HG03378 (cell line): Measurements from ENCODE around the gene FAM120A.
"Not testable (repeated sequence)": the region's sequence is repeated elsewhere in the genome, so short reads cannot be mapped to it uniquely, and the experiment has no call there.

Experiments used
- ATAC-seq: cut with Tn5 transposase; IDR thresholded peaks from one replicate; pipeline ENCODE4 v1.9.1; 2021; ENCODE audit warnings: mild to moderate bottlenecking, moderate library complexity; ENCODE audit not compliant: unreplicated experiment

The FAM120A gene

DNA sequence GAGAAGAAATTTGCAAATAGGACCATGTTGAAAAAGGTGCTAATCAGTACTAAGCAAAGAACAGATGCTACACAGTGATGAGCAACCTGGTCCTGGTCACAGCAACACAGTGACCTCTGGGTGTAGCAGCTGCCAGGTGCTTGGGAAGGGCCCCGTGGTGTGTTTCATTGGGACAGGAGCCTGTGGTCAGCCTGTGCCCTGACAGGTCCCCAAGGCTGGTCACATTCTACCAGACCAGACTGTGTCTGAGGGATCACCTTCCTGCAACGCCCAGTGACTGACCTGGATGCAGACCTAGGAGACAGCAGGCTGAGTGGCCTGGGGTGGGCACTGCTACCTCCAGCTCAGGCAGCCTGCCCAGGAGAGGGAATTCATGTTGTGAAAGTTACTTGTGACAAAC, 56.7 kb downstream of the FAM120A start:
- no peak for ATAC-seq

DNA sequence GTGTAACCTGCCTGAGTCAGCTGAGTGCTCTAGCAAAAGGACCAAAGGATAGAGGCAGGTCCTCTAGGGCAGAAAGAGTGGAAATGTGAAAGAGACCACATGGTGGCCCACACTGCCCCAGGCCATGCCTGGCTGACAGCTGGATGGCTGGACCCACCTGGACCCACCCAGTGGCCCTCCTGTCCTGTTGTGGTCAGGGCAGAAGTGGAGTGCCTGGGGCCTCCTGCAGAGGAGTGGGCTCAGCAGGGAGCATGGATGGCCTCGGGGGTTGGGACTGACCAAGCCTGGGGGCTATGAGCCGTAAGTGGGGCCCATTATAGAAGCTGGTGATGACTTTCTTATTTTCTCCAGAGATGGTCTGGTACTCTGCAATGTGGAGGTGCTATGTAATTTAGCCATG, 57.6 kb downstream of the FAM120A start:
- no peak for ATAC-seq

GRCh38 chr9:93510041-93510440, 58.6 kb downstream of the FAM120A start:
- no peak for ATAC-seq

- ATAC-seq: not testable (repeated sequence)
Observed at GRCh38 chr9:93511228-93511627, 59.7 kb downstream of the FAM120A start.

DNA sequence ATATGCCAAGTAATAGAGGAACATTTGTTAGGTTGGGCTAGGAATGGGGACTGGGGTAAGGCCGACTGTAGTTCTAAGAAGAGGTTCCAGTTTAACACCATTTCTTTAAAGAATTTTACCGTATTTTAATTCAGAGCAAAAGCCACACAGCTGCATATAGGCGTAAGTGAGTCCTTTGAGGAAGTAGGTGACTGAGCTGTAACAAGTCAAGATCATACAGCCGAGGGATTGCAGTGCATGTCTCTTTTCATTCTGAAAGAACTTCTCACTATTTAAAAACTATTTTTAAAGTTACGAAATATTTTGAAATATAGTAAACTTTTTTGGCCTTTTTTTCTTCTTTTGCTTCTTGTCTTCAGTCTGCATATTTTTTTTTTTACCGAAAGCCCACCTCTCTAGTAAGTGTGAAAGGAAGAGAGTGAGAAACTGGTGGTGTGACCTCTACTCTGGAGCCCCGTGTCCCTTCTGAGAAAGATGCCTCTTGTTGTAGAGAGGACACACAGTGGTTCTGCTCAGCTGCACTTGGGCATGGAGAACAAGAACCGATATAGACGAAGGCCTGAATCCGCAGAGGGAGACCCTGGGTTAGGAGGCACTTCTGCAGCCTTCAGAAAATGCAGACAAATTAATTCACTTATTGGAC, 60.8 kb downstream of the FAM120A start:
- not testable (repeated sequence) for ATAC-seq

DNA sequence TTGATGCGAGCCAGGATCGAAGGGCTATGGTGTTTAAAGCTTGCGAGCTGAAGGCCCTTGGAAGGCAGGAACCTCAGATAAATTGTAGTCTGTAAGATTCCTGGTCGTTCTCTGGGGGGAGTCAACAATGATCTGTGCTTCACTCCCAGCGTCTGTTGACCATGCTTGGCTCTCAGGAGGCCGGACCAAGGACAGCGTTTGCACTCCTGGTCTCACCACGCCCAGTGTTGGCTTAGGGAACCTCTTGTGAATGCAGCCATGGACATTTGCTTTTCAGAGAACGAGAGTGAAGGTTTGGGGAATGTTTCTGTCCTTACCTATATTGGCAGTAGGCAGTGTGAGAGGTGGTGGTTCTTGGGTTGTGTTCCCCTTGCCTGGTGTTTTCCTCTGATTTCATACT, 62.1 kb downstream of the FAM120A start:
- ATAC-seq: no peak

GRCh38 chr9:93517331-93517730, 65.8 kb downstream of the FAM120A start:
- ATAC-seq: no peak

DNA sequence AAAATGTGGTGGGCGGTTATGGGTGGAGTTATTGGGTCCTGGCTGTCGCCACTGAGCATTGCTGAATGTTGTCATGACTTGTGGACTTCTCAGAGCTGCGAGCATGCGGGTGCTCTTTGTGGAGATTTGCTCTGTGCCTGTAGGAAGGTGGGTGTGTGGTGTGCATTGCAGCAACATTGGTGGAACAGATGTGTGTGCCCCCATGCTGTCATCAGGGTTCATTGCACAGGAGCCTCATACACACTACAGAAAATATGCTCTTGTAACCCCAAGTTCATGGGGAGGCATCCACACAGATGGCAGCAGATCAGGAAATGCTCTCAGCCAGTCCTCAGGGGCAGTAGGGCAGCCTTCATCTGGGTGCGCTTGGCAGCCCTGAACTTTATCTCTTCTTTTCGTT, 69.0 kb downstream of the FAM120A start:
- no peak for ATAC-seq

GRCh38 chr9:93522736-93523135, 71.3 kb downstream of the FAM120A start:
- no peak for ATAC-seq

DNA sequence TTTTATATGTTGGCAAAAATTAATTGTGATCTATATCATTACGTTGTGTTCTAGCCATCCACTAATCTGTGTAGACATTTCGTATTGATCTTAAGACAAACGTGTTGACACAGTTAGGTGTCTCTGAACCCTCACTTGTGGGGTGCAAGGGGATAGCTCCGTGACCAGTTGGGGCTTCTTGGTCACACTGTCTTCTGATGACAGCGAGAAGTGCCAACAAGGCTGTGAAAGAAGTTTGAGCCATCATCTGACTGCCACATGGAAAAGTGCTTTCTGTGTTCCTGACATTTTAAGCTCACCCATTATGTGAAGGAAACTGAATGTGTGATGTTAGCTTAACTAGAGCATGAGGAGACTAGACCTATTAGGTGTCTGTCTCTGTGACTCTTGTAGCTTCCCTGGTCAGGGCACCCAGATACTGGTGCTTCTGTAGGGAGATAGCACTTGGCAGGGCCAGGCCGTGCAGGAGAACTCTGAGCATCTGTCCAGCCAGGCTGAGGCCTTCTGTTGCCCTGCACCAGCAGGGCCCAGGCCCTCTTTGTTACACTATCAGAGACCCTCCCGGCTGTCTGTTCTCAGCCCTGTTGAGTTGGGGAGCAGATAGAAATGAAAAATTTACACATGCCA, 72.1 kb downstream of the FAM120A start:
- no peak for ATAC-seq

- no peak for ATAC-seq
Observed at GRCh38 chr9:93525476-93525875, 74.0 kb downstream of the FAM120A start.

DNA sequence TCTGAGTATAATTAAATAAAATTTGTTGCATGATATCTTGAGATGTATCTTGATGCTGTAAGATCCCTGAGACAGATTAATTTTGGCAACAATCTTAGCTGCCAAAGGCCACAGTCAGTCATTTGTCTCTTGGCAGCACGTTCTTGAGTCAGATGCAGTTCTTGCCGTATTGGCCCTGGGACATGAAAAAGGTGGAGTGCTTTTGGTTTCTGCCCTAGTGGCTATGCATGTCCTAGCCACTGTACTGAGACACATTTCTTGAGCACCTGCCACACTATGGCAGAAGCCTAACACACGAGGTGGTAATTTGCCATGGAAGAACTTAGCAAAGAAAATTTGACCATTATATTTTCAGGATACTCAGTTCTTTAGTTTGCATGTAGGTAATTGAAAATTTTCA, 79.9 kb downstream of the FAM120A start:
- ATAC-seq: no peak

DNA sequence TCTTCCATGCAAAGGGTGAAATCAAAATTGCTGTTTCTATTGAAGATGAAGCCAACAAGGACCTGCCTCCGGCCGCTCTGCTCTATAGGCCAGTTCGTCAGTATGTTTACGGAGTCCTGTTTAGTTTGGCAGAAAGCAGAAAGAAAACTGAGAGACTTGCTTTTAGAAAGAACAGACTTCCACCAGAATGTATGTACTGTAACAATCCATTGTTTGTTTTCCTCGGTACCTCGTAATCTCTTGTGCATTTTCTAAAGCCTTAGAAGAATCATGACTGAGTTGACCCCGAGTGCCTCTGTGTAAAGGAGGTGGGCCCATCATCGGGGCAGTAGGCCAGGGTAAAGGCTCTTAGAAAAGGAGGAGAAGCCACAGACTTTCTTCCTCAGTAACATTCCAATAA, 80.7 kb downstream of the FAM120A start:
- no peak for ATAC-seq

GRCh38 chr9:93533863-93534262, 82.4 kb downstream of the FAM120A start:
- no peak for ATAC-seq

- no peak for ATAC-seq
Observed at GRCh38 chr9:93536167-93536566, 84.7 kb downstream of the FAM120A start.

DNA sequence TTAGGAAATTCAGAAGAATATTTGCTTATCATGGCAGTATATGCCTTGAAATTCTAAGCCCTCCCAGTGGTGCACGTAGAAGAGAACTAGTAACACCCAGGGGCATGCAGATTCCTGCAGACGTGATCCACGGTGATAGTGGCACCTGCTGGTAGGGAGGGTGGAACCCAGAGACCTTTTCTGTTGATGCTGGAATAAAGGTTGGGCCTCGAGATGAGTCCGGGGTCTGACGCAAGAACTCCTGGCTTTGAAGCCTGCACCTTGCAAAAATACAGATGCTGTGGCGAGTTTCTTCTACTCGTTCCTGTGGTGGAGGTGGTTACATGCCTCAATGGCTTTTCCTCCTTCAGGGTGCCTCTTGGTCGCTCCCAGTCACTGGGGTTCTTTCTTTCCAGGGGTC, 85.4 kb downstream of the FAM120A start:
- ATAC-seq: no peak

DNA sequence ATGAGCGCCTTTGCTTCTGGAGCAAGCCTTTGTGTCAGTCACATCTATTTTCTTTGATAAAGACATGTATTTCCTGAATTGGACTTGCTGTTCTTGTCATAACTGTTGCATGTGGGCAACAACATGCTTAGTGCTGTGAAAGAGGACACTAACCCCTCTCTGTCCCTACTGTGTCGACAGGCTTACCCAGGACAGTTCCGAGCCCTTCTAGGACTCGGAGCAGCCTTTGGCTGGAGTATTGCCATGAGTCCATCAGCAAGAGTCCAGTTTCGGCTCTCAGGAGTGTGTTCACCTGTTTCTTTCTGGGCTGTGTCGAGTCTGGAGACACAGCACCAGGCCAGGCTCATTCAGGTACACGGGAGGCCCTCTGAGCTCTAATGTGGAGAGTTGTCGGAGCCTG, 88.8 kb downstream of the FAM120A start:
- ATAC-seq: no peak

GRCh38 chr9:93541005-93541404, 89.5 kb downstream of the FAM120A start:
- ATAC-seq: no peak

- no peak for ATAC-seq
Observed at GRCh38 chr9:93541581-93542349, 90.3 kb downstream of the FAM120A start.

- ATAC-seq: no peak
Observed at GRCh38 chr9:93543117-93543516, 91.6 kb downstream of the FAM120A start.

GRCh38 chr9:93546356-93546755, 94.9 kb downstream of the FAM120A start:
- ATAC-seq: no peak

GRCh38 chr9:93549611-93550010, 98.1 kb downstream of the FAM120A start:
- ATAC-seq: no peak
